Left cardiac atrium (tissue), 4 donors: ENCODE data around the gene EMC9. TPM values are rescaled to one million over a fixed set of nuclear protein-coding genes. Genes with fewer than 3 reads are reported as not detected.
"Not testable (repeated sequence)": the region's sequence is repeated elsewhere in the genome, so short reads cannot be mapped to it uniquely, and the experiment has no call there.

Experiments
- ATAC-seq, 2 donors: fragments of 200-7000 bp; cut with Tn5 transposase; one replicate each; pipeline ENCODE4 v1.9.1; 2020; ENCODE audit warnings: mild to moderate bottlenecking in 2 of 2, moderate library complexity in 2 of 2
- DNase-seq: peaks from one replicate; pipeline ENCODE4 v3.0.0-alpha.2; 2020
- intact Hi-C, 2 donors: fragments of 100-400 bp; cut with DNase I; formaldehyde crosslinking; loops; one replicate each; pipeline versions ENCODE4 v1.14.1 to v1.15.1; 2022 to 2023
- total RNA-seq, 2 donors: library from RNA; stranded (reverse); fragmentation: NEBNext Ultra II Directional; extraction: Animal tissue kit (Norgen Biotek cat#: 25700); gene quantifications; one replicate each; pipeline ENCODE4 v1.2.1, GENCODE V29; 2021
- donor health status: DM: no; HTN: yes; CAD: no.
- donor health status: DM: no; HTN: yes; CAD: no; lungs with severe emphysema.
- donor health status: DM: yes; HTN: yes; CAD: no.
- donor health status: Dilated cardiomyopathy.

EMC9 gene
- total RNA-seq, 2 donors from 2014 or later: 14.3 to 22.0 TPM

- no peak for ATAC-seq
- intact Hi-C loops: no loop called here
- DNase-seq: no peak
Measured at GRCh38 chr14:24117179-24117578, 24.2 kb downstream of the EMC9 start.

GRCh38 chr14:24116128-24116814, 25.1 kb downstream of the EMC9 start:
- ATAC-seq: no peak
- intact Hi-C loops: no loop called here
- no peak for DNase-seq

GRCh38 chr14:24115422-24116127, 25.8 kb downstream of the EMC9 start:
- intact Hi-C loops: no loop called here
- ATAC-seq (no peak), DNase-seq (no peak)

GRCh38 chr14:24114532-24115421, 26.6 kb downstream of the EMC9 start, which contains the start of the genes DCAF11 and NRL:
Gene DCAF11 (plus strand): TSS chr14:24114777. CDS start chr14:24115595, 818 bp downstream.
Gene NRL (minus strand): TSS chr14:24114949. CDS start chr14:24082848, 32,101 bp downstream.
- peak; percentile 94 to 97 for ATAC-seq
- DNase-seq: peak; percentile 98
- intact Hi-C loops: loop anchor here in 1 of 2 donors (5.0 kb wide), 1 partner anchor 33 kb away; the partner anchor contains the start of genes PSME2 and RNF31

GRCh38 chr14:24113801-24114531, 27.4 kb downstream of the EMC9 start:
- ATAC-seq (peak; percentile 55 to 61), DNase-seq (peak; percentile 89)
- intact Hi-C loops: loop anchor here in 1 of 2 donors (5.0 kb wide), 1 partner anchor 33 kb away; the partner anchor contains the start of genes PSME2 and RNF31

- DNase-seq: no peak
- peak in 1 of 2 donors; percentile 1 for ATAC-seq
- intact Hi-C loops: loop anchor here in 1 of 2 donors (5.0 kb wide), 1 partner anchor 34 kb away; the partner anchor contains the start of genes PSME2 and RNF31
Measured at GRCh38 chr14:24113379-24113800, 28.0 kb downstream of the EMC9 start.

GRCh38 chr14:24110523-24110922, 30.9 kb downstream of the EMC9 start:
- ATAC-seq (no peak), DNase-seq (no peak)
- intact Hi-C loops: loop anchor here in 1 of 2 donors (5.0 kb wide), 1 partner anchor 37 kb away; the partner anchor contains the start of genes PSME2 and RNF31

- intact Hi-C loops: loop anchor here in 1 of 2 donors (5.0 kb wide), 1 partner anchor 37 kb away; the partner anchor contains the start of genes PSME2 and RNF31
- DNase-seq (no peak), ATAC-seq (no peak)
Measured at GRCh38 chr14:24110060-24110459, 31.3 kb downstream of the EMC9 start.

GRCh38 chr14:24108336-24108874, 33.0 kb downstream of the EMC9 start:
- DNase-seq: no peak
- no peak for ATAC-seq
- intact Hi-C loops: loop anchor here in 1 of 2 donors (5.0 kb wide), 1 partner anchor 51 kb away; no protein-coding TSS in a partner anchor

GRCh38 chr14:24106672-24107271, 34.6 kb downstream of the EMC9 start:
- intact Hi-C loops: loop anchor here in 1 of 2 donors (5.0 kb wide), 1 partner anchor 49 kb away; no protein-coding TSS in a partner anchor
- ATAC-seq: no peak

GRCh38 chr14:24105609-24106239, 35.7 kb downstream of the EMC9 start:
- DNase-seq, ATAC-seq: not testable (repeated sequence)
- intact Hi-C loops: loop anchor here in 1 of 2 donors (5.0 kb wide), 1 partner anchor 48 kb away; no protein-coding TSS in a partner anchor

More at GRCh38 chr14:24106672-24107271, 34.6 kb downstream of the EMC9 start:
- DNase-seq: no peak

- ATAC-seq (no peak), DNase-seq (no peak)
- intact Hi-C loops: no loop called here
Measured at GRCh38 chr14:24103451-24103850, 37.9 kb downstream of the EMC9 start.

- no peak for ATAC-seq
- DNase-seq: no peak
- intact Hi-C loops: no loop called here
Measured at GRCh38 chr14:24102357-24103048, 38.9 kb downstream of the EMC9 start.

GRCh38 chr14:24100982-24101494, 40.4 kb downstream of the EMC9 start:
- intact Hi-C loops: no loop called here

GRCh38 chr14:24100197-24100981, 41.0 kb downstream of the EMC9 start:
- DNase-seq (no peak), ATAC-seq (no peak)
- intact Hi-C loops: no loop called here

More at GRCh38 chr14:24100982-24101494, 40.4 kb downstream of the EMC9 start:
- ATAC-seq (no peak), DNase-seq (no peak)
